Measurements from ENCODE around the gene NUAK2. TPM values are rescaled to one million over a fixed set of nuclear protein-coding genes. Genes with fewer than 3 reads are reported as not detected.
A peak's percentile ranks its signal among the peaks of the same experiment; 100 is the strongest.

Gene NUAK2
- total RNA-seq, 1 experiment from 2014 or later, result 0.46 TPM

- no peak for DNase-seq (ENCODE audit: low read depth)
These were observed 25.5 kb upstream of the NUAK2 start for GRCh38 chr1:205346956-205347574.

- DNase-seq (ENCODE audit: low read depth), result no peak
These were observed 24.2 kb upstream of the NUAK2 start for GRCh38 chr1:205345761-205346160.

GRCh38 chr1:205344066-205344928 lies 22.8 kb upstream of the NUAK2 start:
- no peak for DNase-seq (ENCODE audit: low read depth)

GRCh38 chr1:205343431-205344065 lies 22.0 kb upstream of the NUAK2 start:
- no peak for DNase-seq (ENCODE audit: low read depth)

GRCh38 chr1:205342986-205343385 lies 21.4 kb upstream of the NUAK2 start:
- no peak for DNase-seq (ENCODE audit: low read depth)

GRCh38 chr1:205340676-205341075 lies 19.1 kb upstream of the NUAK2 start:
- no peak for DNase-seq (ENCODE audit: low read depth)

GRCh38 chr1:205339717-205340116 lies 18.2 kb upstream of the NUAK2 start:
- DNase-seq (ENCODE audit: low read depth), result no peak

GRCh38 chr1:205339197-205339702 lies 17.7 kb upstream of the NUAK2 start:
- no peak for DNase-seq (ENCODE audit: low read depth)

- no peak for DNase-seq (ENCODE audit: low read depth)
These were observed 16.5 kb upstream of the NUAK2 start for GRCh38 chr1:205338011-205338410.

GRCh38 chr1:205337481-205337880 lies 15.9 kb upstream of the NUAK2 start:
- DNase-seq (ENCODE audit: low read depth), result no peak

- DNase-seq (ENCODE audit: low read depth), result peak; percentile 67
These were observed 14.1 kb upstream of the NUAK2 start for GRCh38 chr1:205335692-205336091.

GRCh38 chr1:205332015-205332791 lies 10.7 kb upstream of the NUAK2 start:
- DNase-seq (ENCODE audit: low read depth), result no peak

GRCh38 chr1:205330150-205330549 lies 8.6 kb upstream of the NUAK2 start:
- no peak for DNase-seq (ENCODE audit: low read depth)

GRCh38 chr1:205329719-205330118 lies 8.2 kb upstream of the NUAK2 start:
- no peak for DNase-seq (ENCODE audit: low read depth)

- DNase-seq (ENCODE audit: low read depth), result no peak
These were observed 6.9 kb upstream of the NUAK2 start for GRCh38 chr1:205328476-205328875.

GRCh38 chr1:205326812-205327466 lies 5.4 kb upstream of the NUAK2 start:
- no peak for DNase-seq (ENCODE audit: low read depth)

GRCh38 chr1:205325334-205325884 lies 3.9 kb upstream of the NUAK2 start:
- peak; percentile 66 for DNase-seq (ENCODE audit: low read depth)

- DNase-seq (ENCODE audit: low read depth), result no peak
These were observed 3.2 kb upstream of the NUAK2 start for GRCh38 chr1:205324781-205325180.

GRCh38 chr1:205323794-205324193 lies 2.2 kb upstream of the NUAK2 start:
- DNase-seq (ENCODE audit: low read depth), result no peak

- DNase-seq (ENCODE audit: low read depth), result no peak
These were observed 376 bp upstream of the NUAK2 start for GRCh38 chr1:205321959-205322283.
